RWPE1 (cell line): ENCODE measurements around the gene PI4KB.
"Not testable (repeated sequence)": the region's sequence is repeated elsewhere in the genome, so short reads cannot be mapped to it uniquely, and the experiment has no call there.

Experiments used
- CTCF ChIA-PET: fragments of 350-600 bp; sonication (Branson Sonifier 250); formaldehyde crosslinking; extraction: SDS; loops from one replicate; lab custom pipeline; 2021; lab: Yijun Ruan, JAX
- POLR2A ChIA-PET: fragments of 400-600 bp; formaldehyde crosslinking; extraction: SDS; loops from one replicate; lab custom pipeline; 2020; ENCODE audit warnings: antibody characterized with exemption; ENCODE audit not compliant: low non-redundant PET; lab: Yijun Ruan, JAX
- DNase-seq: peaks from one replicate; pipeline ENCODE4 v3.0.0; 2012; ENCODE audit warnings: low spot score
- H3K27ac ChIP-seq: fragments of 450-650 bp; 2 replicates; pipeline ENCODE4 v1.5.1; 2017
- CTCF ChIP-seq: fragments of 450-650 bp; conservative IDR thresholded peaks from 2 replicates; pipeline ENCODE4 v1.5.1; 2017; ENCODE audit warnings: low read depth, mild to moderate bottlenecking

The PI4KB gene

GRCh38 chr1:151361883-151362282, 34.7 kb upstream of the PI4KB start:
- H3K27ac ChIP-seq = no peak overlapping the region
- CTCF ChIA-PET = no interaction called here
- DNase-seq = no peak
- POLR2A ChIA-PET = no interaction called here
- TF ChIP-seq CTCF = no peak

GRCh38 chr1:151356696-151357095, 29.5 kb upstream of the PI4KB start:
- no peak for DNase-seq
- POLR2A ChIA-PET = no interaction called here
- CTCF ChIA-PET = interaction anchor here (0.7 kb wide), 1 partner anchor 28 kb away, joined by 7 read pairs; no protein-coding TSS in a partner anchor
- H3K27ac ChIP-seq = no peak overlapping the region
- TF ChIP-seq CTCF = no peak

DNA sequence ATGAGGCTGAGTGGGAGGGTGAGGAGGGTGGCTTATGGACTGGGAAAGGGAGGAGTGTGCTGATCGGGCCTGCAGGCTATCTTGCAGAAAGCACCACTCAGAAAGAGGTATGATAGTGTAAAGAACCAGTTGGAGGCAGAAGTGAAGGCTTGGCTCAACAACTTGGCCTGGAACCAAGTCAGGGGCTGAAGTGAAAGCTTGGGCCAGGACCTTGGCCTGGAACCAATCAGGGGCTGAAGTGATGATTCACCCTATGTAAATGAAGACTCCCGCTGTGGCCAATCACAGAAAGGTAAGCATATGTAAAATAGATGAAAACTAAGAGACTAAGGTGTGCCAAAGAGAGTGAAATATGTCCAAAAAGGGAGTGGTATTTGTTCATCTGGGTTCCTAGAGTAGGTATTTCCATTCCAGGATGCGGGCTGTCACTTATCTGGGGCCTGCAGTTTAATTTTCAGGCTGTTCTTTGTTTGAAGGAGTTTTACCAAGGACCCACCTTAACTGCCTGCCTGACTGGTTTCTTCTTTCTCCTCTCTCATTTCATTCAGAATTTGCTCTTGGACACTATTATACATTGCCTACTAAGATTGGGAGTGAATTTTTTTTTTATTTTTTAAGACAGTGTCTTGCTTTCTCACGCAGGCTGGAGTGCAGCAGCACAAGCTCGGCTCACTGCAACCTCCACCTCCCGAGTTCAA, 25.0 kb upstream of the PI4KB start:
- DNase-seq = no peak
- CTCF ChIA-PET = interaction anchor here (0.5 kb wide), 1 partner anchor 20 kb away, joined by 3 read pairs; the partner anchor contains the start of gene SELENBP1
- H3K27ac ChIP-seq = no peak overlapping the region
- POLR2A ChIA-PET = interaction anchor here (0.7 kb wide), 1 partner anchor 40 kb away, joined by 4 read pairs; no protein-coding TSS in a partner anchor
- TF ChIP-seq CTCF = no peak

DNA sequence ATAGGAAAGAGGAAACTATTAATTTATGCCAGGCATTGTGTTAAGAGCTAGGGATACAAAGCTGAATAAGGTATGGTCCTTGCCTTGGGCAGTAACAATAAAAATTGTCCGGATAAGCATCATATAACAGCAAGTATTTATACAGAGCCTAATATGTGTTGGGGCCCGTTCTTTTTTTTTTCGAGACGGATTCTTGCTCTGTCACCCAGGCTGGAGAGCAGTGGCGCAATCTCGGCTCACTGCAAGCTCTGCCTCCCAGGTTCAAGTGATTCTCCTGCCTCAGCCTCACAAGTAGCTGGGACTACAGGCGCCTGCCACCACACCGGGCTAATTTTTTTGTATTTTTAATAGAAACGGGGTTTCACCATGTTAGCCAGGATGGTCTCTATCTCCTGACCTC, 23.1 kb upstream of the PI4KB start:
- POLR2A ChIA-PET = interaction anchor here (0.6 to 1.0 kb wide), 3 partner anchors 9 to 45 kb away, joined by 3 to 4 read pairs (median 3); no protein-coding TSS in a partner anchor

GRCh38 chr1:151347523-151348246, 20.5 kb upstream of the PI4KB start:
- peak overlapping the region; percentile 86 for H3K27ac ChIP-seq
- CTCF ChIA-PET = interaction anchor here (1.1 kb wide), 1 partner anchor 36 kb away, joined by 3 read pairs; no protein-coding TSS in a partner anchor
- POLR2A ChIA-PET = no interaction called here
- DNase-seq = no peak
- TF ChIP-seq CTCF = no peak

More for the DNA sequence above, 23.1 kb upstream of the PI4KB start:
- CTCF ChIA-PET = interaction anchor here (0.6 kb wide), 1 partner anchor 82 kb away, joined by 3 read pairs; no protein-coding TSS in a partner anchor
- not testable (repeated sequence) for DNase-seq, H3K27ac ChIP-seq

DNA sequence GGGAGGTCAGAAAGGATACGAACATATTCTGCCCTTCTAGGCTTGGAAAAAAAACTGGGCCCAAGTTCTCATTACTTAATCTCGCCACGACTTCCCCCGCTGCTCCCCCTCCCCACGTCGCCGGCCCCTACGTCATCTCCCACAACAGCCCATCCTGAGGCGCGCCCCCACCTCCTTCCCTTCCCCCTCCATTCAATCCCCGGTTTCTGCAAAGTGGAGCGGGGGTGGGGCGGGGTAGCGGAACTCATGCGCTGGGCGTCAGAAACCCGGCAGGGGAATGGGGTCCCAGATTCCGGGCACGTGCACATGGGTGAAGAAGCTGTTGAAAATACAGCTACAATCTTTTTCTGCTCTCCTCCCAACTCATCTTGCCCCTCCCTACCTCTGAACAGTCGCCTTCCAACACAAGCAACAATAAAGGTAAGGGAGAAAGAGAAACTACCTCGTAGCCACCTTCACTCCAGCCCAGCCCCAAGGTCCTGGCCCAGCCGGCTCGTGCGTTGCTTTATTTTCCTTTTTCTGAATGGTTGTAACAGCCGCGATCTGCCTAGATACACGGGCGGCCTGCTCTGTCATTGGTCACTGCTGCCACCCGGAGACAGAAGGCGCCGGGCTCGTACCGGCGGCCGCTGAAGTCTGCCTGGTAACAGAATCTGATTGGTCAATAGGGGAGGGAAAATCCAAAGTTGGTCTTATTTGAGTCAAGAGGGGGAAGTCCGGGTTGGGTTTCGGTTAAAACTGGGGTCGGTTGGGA, 19.7 kb upstream of the PI4KB start, which contains the start of gene RFX5:
TSS of gene RFX5 (minus strand) at position 484 of the 754 bp plus-strand sequence. CDS start 932 bp downstream, outside the sequence.
- CTCF ChIA-PET = interaction anchor here (1.1 kb wide), 1 partner anchor 35 kb away, joined by 3 read pairs; no protein-coding TSS in a partner anchor
- peak; percentile 99 for DNase-seq
- POLR2A ChIA-PET = no interaction called here
- H3K27ac ChIP-seq = peak within 1 kb of the TSS; percentile 86
- no peak for TF ChIP-seq CTCF
